SK-N-MC (cell line): Measurements from ENCODE around the gene PRCP.

Source experiments
- EZH2 ChIP-seq: fragments of 200-600 bp; sonication (generic); IDR thresholded peaks from one replicate; pipeline ENCODE4 v1.6.1; 2017; ENCODE audit warnings: antibody characterized with exemption
- FOXP2 ChIP-seq: optimal IDR thresholded peaks from 2 replicates; pipeline ENCODE3; 2011; ENCODE audit warnings: mild to moderate bottlenecking, moderate library complexity; ENCODE audit not compliant: insufficient read depth; ENCODE audit errors: extremely low read length, control extremely low read depth
- POLR2AphosphoS5 ChIP-seq: IDR thresholded peaks from 2 replicates; pipeline ENCODE4 v1.6.1; 2012; ENCODE audit warnings: mild to moderate bottlenecking, low read depth, low read length, borderline replicate concordance

GRCh38 chr11:82945682-82946081 is 45.5 kb upstream of the PRCP start:
- TF ChIP-seq POLR2AphosphoS5 (no peak), EZH2 (no peak), FOXP2 (no peak)
